GM23338 (cell line): ENCODE data around the gene PPHLN1. TPM values are rescaled to one million over a fixed set of nuclear protein-coding genes. Genes with fewer than 3 reads are reported as not detected.

ENCODE experiments used
- ATAC-seq: fragments of 200-7000 bp; cut with Tn5 transposase; 3 replicates; pipeline ENCODE4 v1.9.1; 2020
- DNase-seq: peaks from one replicate; pipeline ENCODE4 v3.0.0-alpha.2; 2015; ENCODE audit warnings: low spot score
- H2AFZ ChIP-seq: fragments of 200-600 bp; sonication (generic); 2 replicates; pipeline ENCODE4 v1.8.0; 2016; ENCODE audit warnings: antibody characterized with exemption, mild to moderate bottlenecking, moderate library complexity
- H3F3A ChIP-seq: fragments of 200-600 bp; sonication (generic); replicated peaks from 2 replicates; pipeline ENCODE4 v1.8.0; 2017; ENCODE audit warnings: antibody characterized with exemption, mixed run types, low read depth
- H3K27ac ChIP-seq: fragments of 200-600 bp; sonication (generic); 2 replicates; pipeline ENCODE4 v1.6.1; 2016; ENCODE audit warnings: low read depth
- H3K27me3 ChIP-seq: fragments of 200-600 bp; sonication (generic); 2 replicates; pipeline ENCODE4 v1.8.0; 2016; ENCODE audit warnings: mild to moderate bottlenecking, mixed run types, moderate library complexity; ENCODE audit not compliant: insufficient read depth
- H3K36me3 ChIP-seq: fragments of 200-600 bp; sonication (generic); 2 replicates; pipeline ENCODE4 v1.8.0; 2016; ENCODE audit warnings: mild to moderate bottlenecking; ENCODE audit not compliant: insufficient read depth
- H3K4me1 ChIP-seq: fragments of 200-600 bp; sonication (generic); 2 replicates; pipeline ENCODE4 v1.8.0; 2016; ENCODE audit warnings: mild to moderate bottlenecking, moderate library complexity; ENCODE audit not compliant: insufficient read depth
- H3K4me2 ChIP-seq: fragments of 200-600 bp; sonication (generic); 2 replicates; pipeline ENCODE4 v1.7.1; 2017; ENCODE audit warnings: mixed run types
- H3K4me3 ChIP-seq: fragments of 200-600 bp; sonication (generic); 2 replicates; pipeline ENCODE4 v1.6.1; 2016; ENCODE audit warnings: mixed run types
- H3K79me2 ChIP-seq: fragments of 200-600 bp; sonication (generic); replicated peaks from 2 replicates; pipeline ENCODE4 v1.8.0; 2017; ENCODE audit warnings: mild to moderate bottlenecking; ENCODE audit not compliant: insufficient read depth
- H3K9me2 ChIP-seq: fragments of 200-600 bp; sonication (generic); 2 replicates; pipeline ENCODE4 v1.8.0; 2017; ENCODE audit not compliant: insufficient read depth
- H4K20me1 ChIP-seq: fragments of 200-600 bp; sonication (generic); replicated peaks from 2 replicates; pipeline ENCODE4 v1.8.0; 2017; ENCODE audit warnings: mild to moderate bottlenecking; ENCODE audit not compliant: insufficient read depth
- H3K27ac Mint-ChIP-seq: 2 replicates; pipeline ENCODE4 v1.8.0; 2020; ENCODE audit warnings: inconsistent platforms, mild to moderate bottlenecking, moderate library complexity, mixed read lengths
- H3K27me3 Mint-ChIP-seq: 3 replicates; pipeline ENCODE4 v1.8.0; 2022; ENCODE audit warnings: low read depth, mild to moderate bottlenecking, moderate library complexity, mixed read lengths, inconsistent platforms; ENCODE audit not compliant: insufficient read depth, poor library complexity
- H3K36me3 Mint-ChIP-seq: 3 replicates; pipeline ENCODE4 v1.8.0; 2021; ENCODE audit warnings: low read depth, mild to moderate bottlenecking, inconsistent platforms, moderate library complexity, mixed read lengths
- H3K4me1 Mint-ChIP-seq: 3 replicates; pipeline ENCODE4 v1.8.0; 2020; ENCODE audit warnings: mild to moderate bottlenecking, inconsistent platforms, mixed read lengths
- H3K4me3 Mint-ChIP-seq: 3 replicates; pipeline ENCODE4 v1.8.0; 2021; ENCODE audit warnings: moderate library complexity, mild to moderate bottlenecking, inconsistent platforms, mixed read lengths
- H3K9me3 Mint-ChIP-seq: 3 replicates; pipeline ENCODE4 v1.8.0; 2020; ENCODE audit warnings: moderate library complexity, mild to moderate bottlenecking, inconsistent platforms, mixed read lengths
- CREB1 ChIP-seq: fragments of 250-450 bp; sonication (Bioruptor Pico); IDR thresholded peaks from 2 replicates; pipeline ENCODE4 v1.5.0; 2020; ENCODE audit warnings: low read depth, mild to moderate bottlenecking, moderate library complexity
- CTCF ChIP-seq, 2 experiments: fragments of 200-600 bp in 1 of 2; sonication (generic) in 1 of 2; conservative IDR thresholded peaks; 2 replicates each; pipeline versions ENCODE4 v1.5.1 to v1.6.1; 2016 to 2017; ENCODE audit warnings: antibody characterized with exemption in 2 of 2, low read depth in 2 of 2, mild to moderate bottlenecking in 2 of 2, moderate library complexity in 1 of 2
- ETS1 ChIP-seq: IDR thresholded peaks from 2 replicates; pipeline ENCODE4 v1.6.1; 2016; ENCODE audit warnings: antibody characterized with exemption
- EZH2 ChIP-seq: fragments of 200-600 bp; sonication (generic); IDR thresholded peaks from one replicate; pipeline ENCODE4 v1.8.0; 2017; ENCODE audit warnings: antibody characterized with exemption, mild to moderate bottlenecking, low read depth; ENCODE audit not compliant: unreplicated experiment
- EZH2phosphoT487 ChIP-seq: fragments of 200-600 bp; sonication (generic); IDR thresholded peaks from one replicate; pipeline ENCODE4 v1.8.1; 2018; ENCODE audit warnings: antibody characterized with exemption; ENCODE audit not compliant: unreplicated experiment
- JUNB ChIP-seq: IDR thresholded peaks from one replicate; pipeline ENCODE4 v1.6.1; 2016; ENCODE audit warnings: antibody characterized with exemption; ENCODE audit not compliant: unreplicated experiment
- NANOG ChIP-seq: IDR thresholded peaks from 2 replicates; pipeline ENCODE4 v1.6.1; 2016; ENCODE audit warnings: antibody characterized with exemption, borderline replicate concordance
- POLR2AphosphoS5 ChIP-seq: IDR thresholded peaks from 2 replicates; pipeline ENCODE4 v1.6.1; 2016; ENCODE audit warnings: antibody characterized with exemption, low read depth
- REST ChIP-seq: IDR thresholded peaks from one replicate; pipeline ENCODE4 v1.6.1; 2018; ENCODE audit warnings: antibody characterized with exemption; ENCODE audit not compliant: unreplicated experiment
- STAT1 ChIP-seq: IDR thresholded peaks from one replicate; pipeline ENCODE4 v1.6.1; 2016; ENCODE audit warnings: antibody characterized with exemption; ENCODE audit not compliant: unreplicated experiment
- ZNF114 ChIP-seq: fragments of 250-450 bp; sonication (Bioruptor Pico); IDR thresholded peaks from 2 replicates; pipeline ENCODE4 v1.5.0; 2020; ENCODE audit warnings: mild to moderate bottlenecking, moderate library complexity
- ZNF331 ChIP-seq: fragments of 250-450 bp; sonication (Bioruptor Pico); IDR thresholded peaks from 2 replicates; pipeline ENCODE4 v1.5.0; 2020; ENCODE audit warnings: low read depth, mild to moderate bottlenecking, moderate library complexity
- ZNF462 ChIP-seq: fragments of 250-450 bp; sonication (Bioruptor Pico); IDR thresholded peaks from 2 replicates; pipeline ENCODE4 v1.5.0; 2020; ENCODE audit warnings: mild to moderate bottlenecking, moderate library complexity
- polyA plus RNA-seq: library from polyadenylated mRNA; unstranded; fragments of >200 nt; fragmentation: Nextera tagmentation; extraction: Ambion mirVana; gene quantifications from 2 replicates; pipeline ENCODE4 v1.2.1, GENCODE V29; 2016
- total RNA-seq: library from RNA; depleted of rRNA; stranded (reverse); fragments of >200 nt; shearing (Covaris generic); gene quantifications from 2 replicates; pipeline ENCODE4 v1.2.3, GENCODE V29; 2014

Gene PPHLN1
- total and polyA plus RNA-seq, 2 experiments from 2014 or later = 93.0 to 103 TPM

GRCh38 chr12:42410340-42410739 is 84.4 kb downstream of the PPHLN1 start:
- Histone ChIP-seq H3K4me3 (no peak overlapping the region), H3K4me1 (no peaks in the 10 kb centered on the region; the same call in 1 of the 2 replicates), H3K36me3 (no peaks in the 10 kb centered on the region), H3K9me2 (no peaks in the 10 kb centered on the region), H4K20me1 (0 out of 2 replicates have a peak, but pooled peaks cover 5% of the 10 kb centered on the region), H3K27ac (no peak overlapping the region), H3K79me2 (no peaks in the 10 kb centered on the region), H3K27me3 (no peaks in the 10 kb centered on the region), H3F3A (no peaks in the 10 kb centered on the region), H2AFZ (no peak overlapping the region), H3K4me2 (no peak overlapping the region)
- no peak for ATAC-seq
- DNase-seq = no peak
- Mint-ChIP-seq H3K27ac (no peak overlapping the region), H3K36me3 (peaks cover 3% of the 10 kb centered on the region; the same call in 1 of the 3 replicates), H3K9me3 (no peaks in the 10 kb centered on the region), H3K27me3 (no peaks in the 10 kb centered on the region), H3K4me1 (peaks cover 5% of the 10 kb centered on the region; the same call in 1 of the 3 replicates), H3K4me3 (no peak overlapping the region)
- no peak for TF ChIP-seq EZH2
- no peak for TF ChIP-seq ZNF114 (CRISPR knock-in tag)
- no peak for TF ChIP-seq CREB1
- TF ChIP-seq CTCF (conservative IDR thresholded peaks at IDR 0.05; ENCODE audit: low read depth in 2 of 2) = no peak
- TF ChIP-seq STAT1 = no peak
- no peak for TF ChIP-seq NANOG
- TF ChIP-seq POLR2AphosphoS5 = no peak
- TF ChIP-seq ETS1 = no peak
- TF ChIP-seq ZNF462 (CRISPR knock-in tag) = no peak
- TF ChIP-seq EZH2phosphoT487 = no peak
- TF ChIP-seq JUNB = no peak
- no peak for TF ChIP-seq ZNF331
- no peak for TF ChIP-seq REST
